MCF 10A (cell line): Measurements from ENCODE around the gene BNC2. TPM values are rescaled to one million over a fixed set of nuclear protein-coding genes. Genes with fewer than 3 reads are reported as not detected.

ENCODE experiments used
- BruUV-seq: library from RNA; stranded (reverse); fragments of 400-500 nt; replicated peaks from 2 replicates; lab custom pipeline; 2021; lab: Mats Ljungman, UMichigan
- CTCF ChIA-PET: fragments of 300-600 bp; sonication (Branson Sonifier 250); formaldehyde crosslinking; extraction: SDS; loops from one replicate; lab custom pipeline; 2021; ENCODE audit warnings: antibody characterized with exemption, inconsistent platforms; lab: Yijun Ruan, JAX
- POLR2A ChIA-PET: fragments of 300-600, 350-650 bp; sonication (Branson Sonifier 250); formaldehyde crosslinking; extraction: SDS; loops from one replicate; lab custom pipeline; 2020; ENCODE audit warnings: antibody characterized with exemption, inconsistent platforms; lab: Yijun Ruan, JAX
- DNase-seq: peaks from one replicate; pipeline ENCODE4 v3.0.0-alpha.2; 2018; ENCODE audit not compliant: unreplicated experiment
- H3K27ac Mint-ChIP-seq: one replicate; pipeline ENCODE4 v1.8.0; 2022; ENCODE audit warnings: mild to moderate bottlenecking, low read depth, mixed read lengths; ENCODE audit not compliant: unreplicated experiment
- H3K27me3 Mint-ChIP-seq: one replicate; pipeline ENCODE4 v1.8.0; 2022; ENCODE audit warnings: mixed read lengths; ENCODE audit not compliant: insufficient read depth, unreplicated experiment
- H3K36me3 Mint-ChIP-seq: one replicate; pipeline ENCODE4 v1.8.0; 2022; ENCODE audit warnings: mild to moderate bottlenecking, moderate library complexity, mixed read lengths; ENCODE audit not compliant: insufficient read depth, unreplicated experiment
- H3K4me1 Mint-ChIP-seq: one replicate; pipeline ENCODE4 v1.8.0; 2022; ENCODE audit warnings: mixed read lengths; ENCODE audit not compliant: insufficient read depth, unreplicated experiment
- H3K4me3 Mint-ChIP-seq: one replicate; pipeline ENCODE4 v1.8.0; 2022; ENCODE audit warnings: mild to moderate bottlenecking, moderate library complexity, mixed read lengths; ENCODE audit not compliant: unreplicated experiment
- H3K9me3 Mint-ChIP-seq: one replicate; pipeline ENCODE4 v1.8.0; 2022; ENCODE audit warnings: mixed read lengths; ENCODE audit not compliant: unreplicated experiment
- CTCF ChIP-seq: fragments of 200-600 bp; IDR thresholded peaks from one replicate; pipeline ENCODE4 v1.8.0; 2022; ENCODE audit warnings: antibody characterized with exemption, mild to moderate bottlenecking; ENCODE audit not compliant: unreplicated experiment
- intact Hi-C: fragments of 100-400 bp; cut with micrococcal nuclease; formaldehyde crosslinking; loops from 2 replicates; pipeline ENCODE4 v1.14.1; 2022
- total RNA-seq: library from RNA; stranded (reverse); gene quantifications from 2 replicates; pipeline ENCODE4 v1.2.3, GENCODE V29; 2022

BNC2 gene
- total RNA-seq, 1 experiment from 2014 or later = not detected

- no peak for DNase-seq
- POLR2A ChIA-PET = no interaction called here
- BruUV-seq = no TSS peak
- Mint-ChIP-seq H3K36me3 (no peaks in the 10 kb centered on the region), H3K4me1 (no peaks in the 10 kb centered on the region), H3K27ac (no peak overlapping the region), H3K4me3 (no peak overlapping the region), H3K9me3 (no peaks in the 10 kb centered on the region), H3K27me3 (no peaks in the 10 kb centered on the region)
- TF ChIP-seq CTCF = no peak
- intact Hi-C loops = no loop called here
- CTCF ChIA-PET = no interaction called here
Measured at GRCh38 chr9:16431666-16432392, 438.6 kb downstream of the BNC2 start.

GRCh38 chr9:16429671-16430070, 440.8 kb downstream of the BNC2 start:
- H3K4me1 Mint-ChIP-seq = no peaks in the 10 kb centered on the region
- intact Hi-C loops = no loop called here
- H3K27me3 Mint-ChIP-seq = no peaks in the 10 kb centered on the region
- H3K4me3 Mint-ChIP-seq = no peak overlapping the region
- ChIA-PET POLR2A (no interaction called here), CTCF (no interaction called here)
- TF ChIP-seq CTCF = no peak
- no TSS peak for BruUV-seq
- no peak overlapping the region for H3K27ac Mint-ChIP-seq
- no peaks in the 10 kb centered on the region for H3K36me3 Mint-ChIP-seq
- H3K9me3 Mint-ChIP-seq = no peaks in the 10 kb centered on the region
- DNase-seq = no peak

GRCh38 chr9:16427873-16428427, 442.5 kb downstream of the BNC2 start:
- intact Hi-C loops = no loop called here
- H3K27me3 Mint-ChIP-seq = peaks cover 10% of the 10 kb centered on the region
- BruUV-seq = no TSS peak
- TF ChIP-seq CTCF = no peak
- no peaks in the 10 kb centered on the region for H3K4me1 Mint-ChIP-seq
- H3K36me3 Mint-ChIP-seq = no peaks in the 10 kb centered on the region
- ChIA-PET POLR2A (no interaction called here), CTCF (no interaction called here)
- no peak overlapping the region for H3K27ac Mint-ChIP-seq
- no peaks in the 10 kb centered on the region for H3K9me3 Mint-ChIP-seq
- no peak for DNase-seq
- no peak overlapping the region for H3K4me3 Mint-ChIP-seq

- H3K9me3 Mint-ChIP-seq = no peaks in the 10 kb centered on the region
- intact Hi-C loops = no loop called here
- BruUV-seq = no TSS peak
- H3K27me3 Mint-ChIP-seq = peaks cover 23% of the 10 kb centered on the region
- H3K4me3 Mint-ChIP-seq = no peak overlapping the region
- H3K36me3 Mint-ChIP-seq = no peaks in the 10 kb centered on the region
- no peaks in the 10 kb centered on the region for H3K4me1 Mint-ChIP-seq
- CTCF ChIA-PET = no interaction called here
- no peak for TF ChIP-seq CTCF
- no peak overlapping the region for H3K27ac Mint-ChIP-seq
- DNase-seq = no peak
- POLR2A ChIA-PET = interaction anchor here (0.8 to 1.2 kb wide), 2 partner anchors 12 to 104 kb away, joined by 3 to 4 read pairs; no protein-coding TSS in a partner anchor
Measured at GRCh38 chr9:16426716-16427115, 443.8 kb downstream of the BNC2 start.
